Ectodermal cell (in vitro differentiated cells): ENCODE data around the gene HECTD4.
"Not testable (repeated sequence)": the region's sequence is repeated elsewhere in the genome, so short reads cannot be mapped to it uniquely, and the experiment has no call there.

Experiments used
- H3K27ac ChIP-seq: 2 replicates; pipeline ENCODE4 v1.7.0; 2013; ENCODE audit warnings: mild to moderate bottlenecking, low read depth, low read length; ENCODE audit not compliant: insufficient read depth, poor library complexity, severe bottlenecking
- H3K27me3 ChIP-seq: 2 replicates; pipeline ENCODE4 v1.7.0; 2013; ENCODE audit warnings: mild to moderate bottlenecking, low read length; ENCODE audit not compliant: insufficient read depth, control insufficient read depth, poor library complexity, severe bottlenecking
- H3K36me3 ChIP-seq: one replicate; pipeline ENCODE4 v1.7.0; 2013; ENCODE audit warnings: low read length; ENCODE audit not compliant: control insufficient read depth, insufficient read depth
- H3K4me1 ChIP-seq: one replicate; pipeline ENCODE4 v1.7.0; 2013; ENCODE audit warnings: low read length; ENCODE audit not compliant: control insufficient read depth, insufficient read depth
- H3K4me3 ChIP-seq: 2 replicates; pipeline ENCODE4 v1.7.0; 2013; ENCODE audit warnings: low read depth, low read length, control low read depth; ENCODE audit not compliant: insufficient read depth
- H3K9me3 ChIP-seq: 2 replicates; pipeline ENCODE4 v1.7.0; 2013; ENCODE audit warnings: mild to moderate bottlenecking, low read length, moderate library complexity; ENCODE audit not compliant: control insufficient read depth
- WGBS, 2 experiments: methylation state at CpG; one replicate each; pipeline ENCODE4 v1.1.7; 2013; ENCODE audit warnings: missing lambda C conversion rate in 2 of 2; 5-methylcytosine and 5-hydroxymethylcytosine counted together

The HECTD4 gene

GRCh38 chr12:112158461-112159145 is 223.6 kb downstream of the HECTD4 start:
- H3K36me3 ChIP-seq: peaks cover 28% of the 10 kb centered on the region
- WGBS, 2 experiments: 95% methylated on average over 11 of the region's 11 CpGs
- not testable (repeated sequence) for H3K4me1 ChIP-seq, H3K27me3 ChIP-seq, H3K9me3 ChIP-seq, H3K27ac ChIP-seq, H3K4me3 ChIP-seq

GRCh38 chr12:112153893-112154219 is 228.4 kb downstream of the HECTD4 start:
- Histone ChIP-seq H3K4me3 (no peak overlapping the region), H3K27me3 (no peaks in the 10 kb centered on the region), H3K27ac (no peak overlapping the region), H3K4me1 (no peaks in the 10 kb centered on the region), H3K9me3 (no peaks in the 10 kb centered on the region), H3K36me3 (peaks cover 36% of the 10 kb centered on the region)
- 94 to 95% methylated on average over 7 to 8 of the region's 8 CpGs for WGBS, 2 experiments

DNA sequence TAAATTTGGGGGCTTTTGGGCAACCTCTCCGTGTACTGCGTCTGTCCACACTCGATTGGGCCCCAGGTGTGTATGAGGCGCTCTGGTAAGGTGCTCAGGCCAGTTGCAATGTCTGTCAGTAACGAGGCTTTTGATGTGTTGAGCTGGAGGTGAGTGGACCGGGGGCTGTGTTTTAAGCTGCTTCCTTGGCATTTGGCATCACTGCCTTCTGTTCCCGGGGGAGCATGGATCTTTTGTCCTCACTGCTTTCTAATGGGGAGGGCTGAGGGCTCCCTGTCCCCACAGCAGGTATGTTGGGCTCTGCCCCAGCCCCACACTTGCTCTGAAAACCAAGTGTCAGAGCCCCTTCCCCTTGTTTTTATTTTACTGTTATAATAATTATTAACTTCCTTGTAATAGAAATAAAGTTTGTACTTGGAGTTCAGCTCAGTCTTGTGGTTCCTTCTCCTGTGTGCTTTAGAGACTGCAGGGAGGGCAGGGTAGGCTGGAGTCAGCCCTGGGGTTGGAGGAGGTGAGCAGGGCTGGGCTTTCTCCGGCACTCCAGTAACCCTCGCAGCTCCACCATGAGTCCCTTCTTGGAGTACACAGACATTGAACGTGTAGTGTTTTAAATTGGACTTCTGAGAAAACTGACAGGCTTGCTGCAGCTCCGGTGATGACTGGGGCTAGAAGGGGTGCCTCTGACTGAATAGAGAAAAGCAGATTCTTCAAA is 228.9 kb downstream of the HECTD4 start:
- no peaks in the 10 kb centered on the region for H3K4me1 ChIP-seq
- H3K9me3 ChIP-seq: no peaks in the 10 kb centered on the region
- H3K27me3 ChIP-seq: no peaks in the 10 kb centered on the region
- H3K4me3 ChIP-seq: no peak overlapping the region
- WGBS, 2 experiments: 95 to 99% methylated on average over 11 of the region's 11 CpGs
- H3K27ac ChIP-seq: no peak overlapping the region
- H3K36me3 ChIP-seq: peaks cover 37% of the 10 kb centered on the region

GRCh38 chr12:112151766-112152541 is 230.3 kb downstream of the HECTD4 start:
- Histone ChIP-seq H3K36me3 (peaks cover 46% of the 10 kb centered on the region), H3K27me3 (no peaks in the 10 kb centered on the region), H3K9me3 (no peaks in the 10 kb centered on the region), H3K4me1 (no peaks in the 10 kb centered on the region), H3K27ac (no peak overlapping the region), H3K4me3 (no peak overlapping the region)
- 95 to 96% methylated on average over 11 of the region's 11 CpGs for WGBS, 2 experiments

- Histone ChIP-seq H3K27ac (no peak overlapping the region), H3K9me3 (no peaks in the 10 kb centered on the region), H3K36me3 (peaks cover 62% of the 10 kb centered on the region), H3K4me1 (no peaks in the 10 kb centered on the region), H3K4me3 (no peak overlapping the region), H3K27me3 (no peaks in the 10 kb centered on the region)
- 93 to 95% methylated on average over 5 of the region's 5 CpGs for WGBS, 2 experiments
Observed at GRCh38 chr12:112149596-112149995, 232.6 kb downstream of the HECTD4 start.

DNA sequence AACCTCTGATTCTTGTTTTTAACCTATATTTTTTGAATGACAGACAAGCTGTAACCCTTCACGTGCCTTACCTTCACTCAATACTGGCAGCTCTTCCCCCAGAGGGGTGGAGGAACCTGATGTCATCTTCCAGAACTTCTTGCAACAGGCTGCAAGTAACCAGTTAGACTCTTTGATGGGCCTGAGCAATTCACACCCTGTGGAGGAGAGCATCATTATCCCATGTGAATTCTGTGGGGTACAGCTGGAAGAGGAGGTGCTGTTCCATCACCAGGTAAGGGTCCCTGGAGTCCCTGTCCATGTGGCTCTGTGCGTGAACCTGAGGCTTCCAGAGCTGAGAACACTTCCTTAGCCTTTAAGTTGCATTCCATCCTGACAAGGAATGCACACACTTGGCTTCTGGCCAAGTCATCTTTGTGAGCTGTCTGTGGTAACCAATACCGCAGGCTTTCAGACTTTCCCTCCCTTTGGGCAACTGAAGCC is 234.2 kb downstream of the HECTD4 start:
- Histone ChIP-seq H3K27me3 (no peaks in the 10 kb centered on the region), H3K9me3 (no peaks in the 10 kb centered on the region), H3K4me3 (no peak overlapping the region), H3K4me1 (no peaks in the 10 kb centered on the region), H3K27ac (no peak overlapping the region), H3K36me3 (peaks cover 66% of the 10 kb centered on the region)
- WGBS, 2 experiments: 94 to 96% methylated on average over 3 of the region's 3 CpGs

DNA sequence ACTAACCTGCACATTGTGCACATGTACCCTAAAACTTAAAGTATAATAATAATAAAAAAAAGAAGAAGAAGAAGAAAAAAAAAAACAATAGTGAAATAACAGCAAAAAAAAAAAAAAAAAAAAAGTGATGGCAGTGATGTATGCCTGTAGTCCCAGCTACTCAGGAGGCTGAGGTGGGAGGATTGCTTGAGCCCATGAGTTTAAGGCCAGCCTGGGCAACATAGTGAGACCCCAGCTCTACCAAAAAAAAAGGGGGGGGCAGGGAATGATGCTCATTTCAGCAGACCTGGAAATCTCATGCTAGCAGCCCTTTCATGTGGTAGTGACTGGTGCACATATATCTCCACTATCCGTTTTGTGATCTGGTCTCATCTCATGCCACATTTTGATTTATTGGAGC is 236.1 kb downstream of the HECTD4 start:
- H3K9me3 ChIP-seq: no peaks in the 10 kb centered on the region
- no peaks in the 10 kb centered on the region for H3K27me3 ChIP-seq
- no peak overlapping the region for H3K27ac ChIP-seq
- peaks cover 53% of the 10 kb centered on the region for H3K36me3 ChIP-seq
- WGBS, 2 experiments: 79 to 100% methylated on average over 1 of the region's 1 CpG
- no peaks in the 10 kb centered on the region for H3K4me1 ChIP-seq
- no peak overlapping the region for H3K4me3 ChIP-seq

DNA sequence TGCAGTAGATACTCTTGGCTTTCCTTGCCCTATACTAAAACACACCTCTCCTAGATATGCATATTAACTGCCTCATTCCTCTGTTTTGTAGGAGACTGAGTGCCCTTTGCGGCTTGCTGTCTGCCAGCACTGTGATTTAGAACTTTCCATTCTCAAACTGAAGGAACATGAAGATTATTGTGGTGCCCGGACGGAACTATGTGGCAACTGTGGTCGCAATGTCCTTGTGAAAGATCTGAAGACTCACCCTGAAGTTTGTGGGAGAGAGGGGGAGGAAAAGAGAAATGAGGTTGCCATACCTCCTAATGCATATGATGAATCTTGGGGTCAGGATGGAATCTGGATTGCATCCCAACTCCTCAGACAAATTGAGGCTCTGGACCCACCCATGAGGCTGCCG is 241.5 kb downstream of the HECTD4 start:
- WGBS, 2 experiments: 94 to 98% methylated on average over 5 of the region's 5 CpGs
- Histone ChIP-seq H3K9me3 (no peaks in the 10 kb centered on the region), H3K4me3 (no peak overlapping the region), H3K27ac (no peak overlapping the region), H3K36me3 (peaks cover 29% of the 10 kb centered on the region), H3K4me1 (no peaks in the 10 kb centered on the region), H3K27me3 (no peaks in the 10 kb centered on the region)

DNA sequence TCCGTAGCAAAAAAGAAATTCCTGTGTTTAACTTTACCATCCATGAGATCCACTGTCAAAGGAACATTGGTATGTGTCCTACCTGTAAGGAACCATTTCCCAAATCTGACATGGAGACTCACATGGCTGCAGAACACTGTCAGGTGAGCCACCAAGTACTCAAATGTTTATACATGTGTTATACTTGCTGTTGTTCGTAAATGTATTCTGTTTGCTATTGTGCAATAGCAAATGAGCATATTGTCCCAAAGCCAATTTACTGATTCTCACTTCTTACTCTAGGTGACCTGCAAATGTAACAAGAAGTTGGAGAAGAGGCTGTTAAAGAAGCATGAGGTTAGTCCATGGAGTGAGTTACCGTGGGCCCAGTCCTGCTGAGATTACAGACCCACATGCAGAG is 247.5 kb downstream of the HECTD4 start:
- H3K4me1 ChIP-seq: no peaks in the 10 kb centered on the region
- H3K4me3 ChIP-seq: no peak overlapping the region
- H3K36me3 ChIP-seq: peaks cover 5% of the 10 kb centered on the region

GRCh38 chr12:112133418-112133817 is 248.8 kb downstream of the HECTD4 start:
- WGBS, 2 experiments: 88 to 95% methylated on average over 5 of the region's 5 CpGs
- H3K4me3 ChIP-seq: no peak overlapping the region
- no peaks in the 10 kb centered on the region for H3K27me3 ChIP-seq
- no peaks in the 10 kb centered on the region for H3K4me1 ChIP-seq
- peaks cover 5% of the 10 kb centered on the region for H3K36me3 ChIP-seq
- no peaks in the 10 kb centered on the region for H3K9me3 ChIP-seq
- no peak overlapping the region for H3K27ac ChIP-seq

More for the DNA sequence above, 247.5 kb downstream of the HECTD4 start:
- H3K27ac ChIP-seq: no peak overlapping the region
- H3K9me3 ChIP-seq: no peaks in the 10 kb centered on the region
- 95 to 99% methylated on average over 2 to 3 of the region's 3 CpGs for WGBS, 2 experiments
- H3K27me3 ChIP-seq: no peaks in the 10 kb centered on the region
